ENCODE data around the gene PKD2L2. TPM values are rescaled to one million over a fixed set of nuclear protein-coding genes. Genes with fewer than 3 reads are reported as not detected.

PKD2L2 gene
- total and polyA plus RNA-seq, 2 of the 4 experiments (the other 2 are of a cell fraction), result not detected

DNA sequence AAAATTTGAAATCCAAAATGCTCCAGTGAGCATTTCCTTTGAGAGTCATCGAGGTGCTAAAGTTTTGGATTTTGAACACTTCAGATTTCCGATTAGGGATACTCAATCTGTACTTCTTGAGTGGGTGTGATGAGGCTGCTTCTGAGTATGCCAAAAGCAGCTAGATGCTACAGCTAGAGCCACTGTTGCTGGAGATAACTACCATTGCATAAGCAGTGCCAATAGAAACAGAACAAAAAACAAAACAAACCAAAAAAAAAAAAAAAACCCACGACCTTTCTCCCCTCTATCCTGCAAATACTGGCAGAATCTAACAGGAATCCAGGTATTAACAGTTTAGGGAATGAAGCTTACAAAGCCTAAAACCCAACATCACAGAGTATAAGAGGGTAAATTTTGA lies 43.5 kb downstream of the PKD2L2 start:
- intact Hi-C loops (cut with micrococcal nuclease) (no loop called here), dilution Hi-C loops (cut with HindIII; ENCODE audit: low sequenced_read_pairs, unreplicated experiment) (no loop called here), in situ Hi-C loops (cut with MboI; ENCODE audit: low sequenced_read_pairs) (no loop called here)
- Histone ChIP-seq H3K9me1 (ENCODE audit: insufficient read depth, low read length) (0 out of 2 replicates have a peak, but pooled peaks cover 3% of the 10 kb centered on the region), H3K27me3 (ENCODE audit: control insufficient read depth, insufficient read depth, low read length) (no peaks in the 10 kb centered on the region), H3K4ac (ENCODE audit: low read depth, low read length) (no peak overlapping the region), H3K79me1 (ENCODE audit: low read depth in 1 of 2, low read length in 2 of 2) (no peaks in the 10 kb centered on the region; a peak in 1 of 4 replicates), H2BK5ac (ENCODE audit: low read depth, low read length, poor library complexity, severe bottlenecking) (no peak overlapping the region), H3K9ac (ENCODE audit: low read depth, low read length) (no peak overlapping the region), H4K20me1 (ENCODE audit: insufficient read depth, low read length) (0 out of 2 replicates have a peak, but pooled peaks cover 5% of the 10 kb centered on the region), H2AK5ac (ENCODE audit: low read depth, low read length) (no peak overlapping the region), H4K91ac (ENCODE audit: insufficient read depth, low read depth, low read length) (no peak overlapping the region), H3K56ac (ENCODE audit: extremely low read depth, insufficient read depth, low read length) (no peak overlapping the region), H2AFZ (replicated peaks; ENCODE audit: low read length, poor library complexity) (no peak overlapping the region), H3K4me1 (ENCODE audit: control insufficient read depth, insufficient read depth, low read length) (peaks cover 1% of the 10 kb centered on the region), H2BK120ac (ENCODE audit: low read depth, low read length) (no peak overlapping the region), H2AK9ac (replicated peaks; ENCODE audit: low read depth, low read length, poor library complexity) (no peak overlapping the region), H3K14ac (replicated peaks; ENCODE audit: low read depth, low read length) (no peak overlapping the region), H3K4me2 (ENCODE audit: low read depth, low read length) (peak overlapping the region; percentile 39; the same call in 1 of the 2 replicates), H2BK15ac (ENCODE audit: low read depth, low read length) (no peak overlapping the region), H4K8ac (ENCODE audit: low read depth in 2 of 2, low read length in 2 of 2) (no peak overlapping the region), H3K9me3 (ENCODE audit: control insufficient read depth, insufficient read depth, low read length) (no peaks in the 10 kb centered on the region), H3K27ac (ENCODE audit: insufficient read depth, low read length) (no peak overlapping the region), H4K5ac (ENCODE audit: low read depth, low read length) (no peak overlapping the region), H3K23ac (ENCODE audit: low read depth, low read length) (no peak overlapping the region), H3K4me3 (ENCODE audit: insufficient read depth, low read depth, low read length) (no peak overlapping the region), H2BK20ac (ENCODE audit: low read depth, low read length) (no peak overlapping the region), H3K18ac (ENCODE audit: low read depth, low read length) (no peak overlapping the region), H3K36me3 (ENCODE audit: control insufficient read depth, insufficient read depth, low read length) (peaks cover 5% of the 10 kb centered on the region)
- POLR2A ChIA-PET (ENCODE audit: unreplicated experiment), result no interaction called here
- no CpG with 5 or more reads among the region's 3 CpGs for WGBS, 2 experiments (ENCODE audit: extremely low coverage in 2 of 2, insufficient read length in 1 of 2)
- DNase-seq (no peak), ATAC-seq (ENCODE audit: low read depth) (peak; percentile 11; the same call in 1 of the 2 replicates)
- no peak for TF ChIP-seq MAFK (IDR thresholded peaks at IDR 0.05; ENCODE audit: low read depth, low read length)
- TF ChIP-seq, protein P1, sequence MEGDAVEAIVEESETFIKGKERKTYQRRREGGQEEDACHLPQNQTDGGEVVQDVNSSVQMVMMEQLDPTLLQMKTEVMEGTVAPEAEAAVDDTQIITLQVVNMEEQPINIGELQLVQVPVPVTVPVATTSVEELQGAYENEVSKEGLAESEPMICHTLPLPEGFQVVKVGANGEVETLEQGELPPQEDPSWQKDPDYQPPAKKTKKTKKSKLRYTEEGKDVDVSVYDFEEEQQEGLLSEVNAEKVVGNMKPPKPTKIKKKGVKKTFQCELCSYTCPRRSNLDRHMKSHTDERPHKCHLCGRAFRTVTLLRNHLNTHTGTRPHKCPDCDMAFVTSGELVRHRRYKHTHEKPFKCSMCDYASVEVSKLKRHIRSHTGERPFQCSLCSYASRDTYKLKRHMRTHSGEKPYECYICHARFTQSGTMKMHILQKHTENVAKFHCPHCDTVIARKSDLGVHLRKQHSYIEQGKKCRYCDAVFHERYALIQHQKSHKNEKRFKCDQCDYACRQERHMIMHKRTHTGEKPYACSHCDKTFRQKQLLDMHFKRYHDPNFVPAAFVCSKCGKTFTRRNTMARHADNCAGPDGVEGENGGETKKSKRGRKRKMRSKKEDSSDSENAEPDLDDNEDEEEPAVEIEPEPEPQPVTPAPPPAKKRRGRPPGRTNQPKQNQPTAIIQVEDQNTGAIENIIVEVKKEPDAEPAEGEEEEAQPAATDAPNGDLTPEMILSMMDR (conservative IDR thresholded peaks at IDR 0.05; ENCODE audit: low read depth, low read length), result no peak
- no peak for TF ChIP-seq SMC3 (IDR thresholded peaks at IDR 0.05; ENCODE audit: low read depth, low read length)
- TF ChIP-seq MAZ (IDR thresholded peaks at IDR 0.05; ENCODE audit: borderline replicate concordance, low read depth, low read length), result no peak
- TF ChIP-seq RCOR1 (IDR thresholded peaks at IDR 0.05; ENCODE audit: insufficient replicate concordance, low read length), result no peak
- TF ChIP-seq, protein P2, sequence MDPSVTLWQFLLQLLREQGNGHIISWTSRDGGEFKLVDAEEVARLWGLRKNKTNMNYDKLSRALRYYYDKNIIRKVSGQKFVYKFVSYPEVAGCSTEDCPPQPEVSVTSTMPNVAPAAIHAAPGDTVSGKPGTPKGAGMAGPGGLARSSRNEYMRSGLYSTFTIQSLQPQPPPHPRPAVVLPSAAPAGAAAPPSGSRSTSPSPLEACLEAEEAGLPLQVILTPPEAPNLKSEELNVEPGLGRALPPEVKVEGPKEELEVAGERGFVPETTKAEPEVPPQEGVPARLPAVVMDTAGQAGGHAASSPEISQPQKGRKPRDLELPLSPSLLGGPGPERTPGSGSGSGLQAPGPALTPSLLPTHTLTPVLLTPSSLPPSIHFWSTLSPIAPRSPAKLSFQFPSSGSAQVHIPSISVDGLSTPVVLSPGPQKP (IDR thresholded peaks at IDR 0.05; ENCODE audit: borderline replicate concordance, low read depth, low read length), result no peak
- TF ChIP-seq CHD1 (IDR thresholded peaks at IDR 0.05; ENCODE audit: low read depth, low read length), result no peak
- CTCF ChIA-PET, result interaction anchor here (0.6 to 0.9 kb wide), 2 partner anchors 14 to 97 kb away, joined by 3 to 4 read pairs; no protein-coding TSS in a partner anchor
- no TSS peak for BruUV-seq (replicated peaks)

Measured in IMR-90 (cell line).